Gastrocnemius medialis (tissue), 4 donors: ENCODE data around the gene TRIM8. TPM values are rescaled to one million over a fixed set of nuclear protein-coding genes. Genes with fewer than 3 reads are reported as not detected.

Experiments used
- ATAC-seq, 2 donors: fragments of 150-250 bp; one replicate each; pipeline ENCODE4 v1.9.1; 2016
- DNase-seq, 2 donors: peaks; one replicate each; pipeline ENCODE4 v3.0.0-alpha.2; 2019
- H3K27ac ChIP-seq, 4 donors: fragments of 200-600 bp; sonication (generic); 1 replicate in 1 of 4; 2 replicates in 3 of 4; pipeline ENCODE4 v1.5.1; 2016 to 2018; ENCODE audit warnings: mild to moderate bottlenecking in 2 of 4, moderate library complexity in 1 of 4
- H3K27me3 ChIP-seq, 3 donors: fragments of 200-600 bp; sonication (generic) in 2 of 3; 1 replicate in 1 of 3; 2 replicates in 2 of 3; pipeline versions ENCODE4 v1.5.1 to v1.6.0; 2016 to 2019; ENCODE audit warnings: mild to moderate bottlenecking in 1 of 3, moderate library complexity in 1 of 3
- H3K36me3 ChIP-seq, 2 donors: fragments of 200-600 bp; sonication (generic) in 1 of 2; one replicate each; pipeline ENCODE4 v1.5.1; 2017 to 2018
- H3K4me1 ChIP-seq, 2 donors: fragments of 200-600 bp; sonication (generic) in 1 of 2; one replicate each; pipeline ENCODE4 v1.5.1; 2016 to 2017; ENCODE audit warnings: mild to moderate bottlenecking in 2 of 2
- H3K4me3 ChIP-seq, 4 donors: fragments of 200-600 bp; sonication (generic) in 3 of 4; 1 replicate in 1 of 4; 2 replicates in 3 of 4; pipeline ENCODE4 v1.5.1; 2016 to 2019; ENCODE audit warnings: mild to moderate bottlenecking in 2 of 4
- H3K9me3 ChIP-seq, 3 donors: fragments of 200-600 bp; sonication (generic) in 2 of 3; 1 replicate in 1 of 3; 2 replicates in 2 of 3; pipeline ENCODE4 v1.5.1; 2016 to 2019
- CTCF ChIP-seq, 5 experiments: fragments of 450-650 bp in 3 of 5; fragments of 200-600 bp in 2 of 5; sonication (generic) in 2 of 5; IDR thresholded peaks in 4 of 5; conservative IDR thresholded peaks in 1 of 5; 1 replicate in 4 of 5; 2 replicates in 1 of 5; pipeline ENCODE4 v1.5.1; 2016 to 2019; ENCODE audit warnings: antibody characterized with exemption in 5 of 5, mild to moderate bottlenecking in 3 of 5, moderate library complexity in 3 of 5
- POLR2A ChIP-seq, 2 donors: fragments of 450-650 bp; IDR thresholded peaks; one replicate each; pipeline ENCODE4 v1.6.1; 2017; ENCODE audit warnings: antibody characterized with exemption in 2 of 2, mild to moderate bottlenecking in 2 of 2, moderate library complexity in 2 of 2
- in situ Hi-C, 4 donors: fragments of 200-750 bp; cut with MboI; loops; one replicate each; pipeline versions ENCODE4 v1.15.0 to v1.8.0; 2017; ENCODE audit warnings: low sequenced_read_pairs in 4 of 4
- intact Hi-C: fragments of 100-400 bp; cut with DNase I; formaldehyde crosslinking; loops from one replicate; pipeline ENCODE4 v1.15.1; 2023; ENCODE audit warnings: low total_unique reads
- total RNA-seq, 4 donors: library from RNA; depleted of rRNA; stranded (reverse); fragments of >200 nt; gene quantifications; one replicate each; pipeline versions ENCODE4 v1.1.0 to v1.2.3, GENCODE V29; 2016

Gene TRIM8
- total RNA-seq, 4 donors from 2014 or later, result 113 to 222 (median 138) TPM

- no peak for TF ChIP-seq CTCF (IDR thresholded peaks at IDR 0.05 in 4 of 5, conservative IDR thresholded peaks at IDR 0.05 in 1 of 5)
- no peak for TF ChIP-seq POLR2A (IDR thresholded peaks at IDR 0.05)
- Histone ChIP-seq H3K4me3 (no peak overlapping the region), H3K27me3 (no peaks in the 10 kb centered on the region), H3K4me1 (peaks cover 69 to 70% of the 10 kb centered on the region in 2 donors), H3K27ac (peak overlapping the region; percentile 51 to 89 (median 70)), H3K9me3 (no peaks in the 10 kb centered on the region), H3K36me3 (no peaks in the 10 kb centered on the region)
- in situ Hi-C loops (no loop called here), intact Hi-C loops (loop anchor here (2.0 kb wide), 1 partner anchor 23 kb away; no protein-coding TSS in a partner anchor)
- peak in 1 of 2 donors; percentile 40 for DNase-seq
- ATAC-seq, result no peak
Observed at GRCh38 chr10:102620138-102620590, 24.1 kb upstream of the TRIM8 start.

GRCh38 chr10:102620591-102621442, 23.5 kb upstream of the TRIM8 start:
- no peak overlapping the region for H3K4me3 ChIP-seq
- no peaks in the 10 kb centered on the region for H3K36me3 ChIP-seq
- in situ Hi-C loops (no loop called here), intact Hi-C loops (loop anchor here (2.0 kb wide), 1 partner anchor 22 kb away; no protein-coding TSS in a partner anchor)
- no peaks in the 10 kb centered on the region for H3K27me3 ChIP-seq
- no peak for DNase-seq
- no peaks in the 10 kb centered on the region for H3K9me3 ChIP-seq
- H3K4me1 ChIP-seq, result peaks cover 63 to 67% of the 10 kb centered on the region in 2 donors
- no peak for TF ChIP-seq CTCF (IDR thresholded peaks at IDR 0.05 in 4 of 5, conservative IDR thresholded peaks at IDR 0.05 in 1 of 5)
- TF ChIP-seq POLR2A (IDR thresholded peaks at IDR 0.05), result no peak
- peak overlapping the region; percentile 20 to 89 (median 66) for H3K27ac ChIP-seq
- no peak for ATAC-seq

GRCh38 chr10:102621443-102622325, 22.6 kb upstream of the TRIM8 start:
- intact Hi-C loops, result loop anchor here (2.0 kb wide), 1 partner anchor 21 kb away; no protein-coding TSS in a partner anchor
- no peak for ATAC-seq
- no peak for DNase-seq
- no peak overlapping the region for H3K4me3 ChIP-seq
- peak overlapping the region; percentile 20 to 89 (median 54) for H3K27ac ChIP-seq
- in situ Hi-C loops, result no loop called here
- no peaks in the 10 kb centered on the region for H3K27me3 ChIP-seq
- no peak for TF ChIP-seq POLR2A (IDR thresholded peaks at IDR 0.05)
- TF ChIP-seq CTCF (IDR thresholded peaks at IDR 0.05 in 4 of 5, conservative IDR thresholded peaks at IDR 0.05 in 1 of 5), result no peak
- H3K9me3 ChIP-seq, result no peaks in the 10 kb centered on the region
- H3K4me1 ChIP-seq, result peaks cover 63 to 67% of the 10 kb centered on the region in 2 donors
- no peaks in the 10 kb centered on the region for H3K36me3 ChIP-seq

GRCh38 chr10:102624094-102624493, 20.2 kb upstream of the TRIM8 start:
- DNase-seq, result no peak
- H3K36me3 ChIP-seq, result no peaks in the 10 kb centered on the region
- intact Hi-C loops, result no loop called here
- TF ChIP-seq CTCF (IDR thresholded peaks at IDR 0.05 in 4 of 5, conservative IDR thresholded peaks at IDR 0.05 in 1 of 5) (no peak), POLR2A (IDR thresholded peaks at IDR 0.05) (no peak)
- H3K27me3 ChIP-seq, result no peaks in the 10 kb centered on the region
- H3K9me3 ChIP-seq, result no peaks in the 10 kb centered on the region
- H3K4me1 ChIP-seq, result peaks cover 60 to 67% of the 10 kb centered on the region in 2 donors
- in situ Hi-C loops, result no loop called here
- no peak overlapping the region for H3K4me3 ChIP-seq
- H3K27ac ChIP-seq, result no peak overlapping the region
- no peak for ATAC-seq
